IMR-90 (cell line): ENCODE data around the gene MCF2L2. TPM values are rescaled to one million over a fixed set of nuclear protein-coding genes. Genes with fewer than 3 reads are reported as not detected.

Source experiments
- ATAC-seq: fragments of 200-7000 bp; cut with Tn5 transposase; 2 replicates; pipeline ENCODE4 v1.9.1; 2020; ENCODE audit warnings: low read depth, mild to moderate bottlenecking, moderate library complexity
- BruUV-seq: library from RNA; stranded (reverse); fragments of 400-500 nt; replicated peaks from 2 replicates; lab custom pipeline; 2021; lab: Mats Ljungman, UMichigan
- CTCF ChIA-PET: fragments of 300-600 bp; formaldehyde crosslinking; extraction: SDS; loops from one replicate; lab custom pipeline; 2021; ENCODE audit warnings: antibody characterized with exemption; lab: Yijun Ruan, JAX
- POLR2A ChIA-PET: fragments of 300-600 bp; sonication (Branson Sonifier 250); formaldehyde crosslinking; loops from one replicate; lab custom pipeline; 2022; ENCODE audit warnings: antibody characterized with exemption; ENCODE audit not compliant: unreplicated experiment; lab: Charles Lee
- DNase-seq: peaks from one replicate; pipeline ENCODE4 v3.0.0; 2013
- H2AFZ ChIP-seq: replicated peaks from 2 replicates; pipeline ENCODE3; 2013; ENCODE audit warnings: low read length, mild to moderate bottlenecking; ENCODE audit not compliant: poor library complexity
- H2AK5ac ChIP-seq: 2 replicates; pipeline ENCODE4 v1.6.1; 2013; ENCODE audit warnings: low read depth, low read length, inconsistent platforms
- H2AK9ac ChIP-seq: replicated peaks from 2 replicates; pipeline ENCODE3; 2013; ENCODE audit warnings: mild to moderate bottlenecking, low read depth, low read length, moderate library complexity; ENCODE audit not compliant: poor library complexity
- H2BK120ac ChIP-seq: 2 replicates; pipeline ENCODE4 v1.6.1; 2013; ENCODE audit warnings: low read depth, low read length, inconsistent platforms
- H2BK15ac ChIP-seq: 3 replicates; pipeline ENCODE4 v1.6.1; 2013; ENCODE audit warnings: low read depth, low read length, inconsistent platforms
- H2BK20ac ChIP-seq: 2 replicates; pipeline ENCODE4 v1.6.1; 2013; ENCODE audit warnings: low read depth, mild to moderate bottlenecking, inconsistent platforms, low read length, moderate library complexity
- H2BK5ac ChIP-seq: 2 replicates; pipeline ENCODE4 v1.6.1; 2013; ENCODE audit warnings: mild to moderate bottlenecking, low read depth, low read length, inconsistent platforms; ENCODE audit not compliant: poor library complexity, severe bottlenecking
- H3K14ac ChIP-seq: replicated peaks from 2 replicates; pipeline ENCODE4 v1.6.1; 2013; ENCODE audit warnings: low read depth, low read length, inconsistent platforms
- H3K18ac ChIP-seq: 2 replicates; pipeline ENCODE4 v1.6.1; 2013; ENCODE audit warnings: low read depth, low read length, control low read depth
- H3K23ac ChIP-seq: 2 replicates; pipeline ENCODE4 v1.6.1; 2013; ENCODE audit warnings: low read depth, low read length, inconsistent platforms
- H3K27ac ChIP-seq: 2 replicates; pipeline ENCODE4 v1.5.1; 2013; ENCODE audit warnings: mild to moderate bottlenecking, control low read depth, low read length; ENCODE audit not compliant: insufficient read depth
- H3K27me3 ChIP-seq: 2 replicates; pipeline ENCODE4 v1.6.1; 2013; ENCODE audit warnings: low read length; ENCODE audit not compliant: control insufficient read depth, insufficient read depth
- H3K36me3 ChIP-seq: 2 replicates; pipeline ENCODE4 v1.6.1; 2013; ENCODE audit warnings: low read length, mixed read lengths; ENCODE audit not compliant: control insufficient read depth, insufficient read depth
- H3K4ac ChIP-seq: 2 replicates; pipeline ENCODE4 v1.6.1; 2013; ENCODE audit warnings: low read depth, low read length, inconsistent platforms
- H3K4me1 ChIP-seq: 2 replicates; pipeline ENCODE4 v1.6.1; 2013; ENCODE audit warnings: low read length, mixed read lengths; ENCODE audit not compliant: control insufficient read depth, insufficient read depth
- H3K4me2 ChIP-seq: 2 replicates; pipeline ENCODE4 v1.6.1; 2013; ENCODE audit warnings: low read depth, mild to moderate bottlenecking, control low read depth, low read length, moderate library complexity
- H3K4me3 ChIP-seq: 2 replicates; pipeline ENCODE4 v1.5.1; 2013; ENCODE audit warnings: low read depth, mild to moderate bottlenecking, control low read depth, low read length, moderate library complexity; ENCODE audit not compliant: insufficient read depth
- H3K56ac ChIP-seq: 2 replicates; pipeline ENCODE4 v1.6.1; 2013; ENCODE audit warnings: low read length, inconsistent platforms; ENCODE audit not compliant: insufficient read depth; ENCODE audit errors: extremely low read depth
- H3K79me1 ChIP-seq, 2 experiments: 2 replicates each; pipeline ENCODE4 v1.6.1; 2013; ENCODE audit warnings: low read length in 2 of 2, inconsistent platforms in 1 of 2, low read depth in 1 of 2
- H3K9ac ChIP-seq: 2 replicates; pipeline ENCODE4 v1.6.1; 2013; ENCODE audit warnings: low read depth, low read length, control low read depth
- H3K9me1 ChIP-seq: 2 replicates; pipeline ENCODE4 v1.6.1; 2013; ENCODE audit warnings: low read length, inconsistent platforms; ENCODE audit not compliant: insufficient read depth
- H3K9me3 ChIP-seq: 2 replicates; pipeline ENCODE4 v1.6.1; 2013; ENCODE audit warnings: low read length; ENCODE audit not compliant: control insufficient read depth, insufficient read depth
- H4K20me1 ChIP-seq: 2 replicates; pipeline ENCODE4 v1.6.1; 2013; ENCODE audit warnings: low read length, inconsistent platforms; ENCODE audit not compliant: insufficient read depth
- H4K5ac ChIP-seq: 2 replicates; pipeline ENCODE4 v1.6.1; 2013; ENCODE audit warnings: mild to moderate bottlenecking, low read depth, low read length, control low read depth
- H4K8ac ChIP-seq, 2 experiments: 2 replicates each; pipeline ENCODE4 v1.6.1; 2013; ENCODE audit warnings: low read depth in 2 of 2, low read length in 2 of 2, control low read depth in 1 of 2, inconsistent platforms in 1 of 2
- H4K91ac ChIP-seq: 2 replicates; pipeline ENCODE4 v1.6.1; 2013; ENCODE audit warnings: low read depth, low read length, inconsistent platforms; ENCODE audit not compliant: insufficient read depth
- BHLHE40 ChIP-seq: fragments of 150-350 bp; IDR thresholded peaks from 2 replicates; pipeline ENCODE4 v1.6.1; 2016; ENCODE audit warnings: mild to moderate bottlenecking, low read depth, low read length
- CEBPB ChIP-seq: IDR thresholded peaks from 2 replicates; pipeline ENCODE4 v1.6.1; 2012; ENCODE audit warnings: low read depth, low read length, improper control_type of control experiment
- CHD1 ChIP-seq: IDR thresholded peaks from 2 replicates; pipeline ENCODE4 v1.6.1; 2012; ENCODE audit warnings: low read depth, low read length, improper control_type of control experiment
- FOS ChIP-seq: fragments of 150-350 bp; IDR thresholded peaks from 2 replicates; pipeline ENCODE4 v1.6.1; 2016; ENCODE audit warnings: low read depth, low read length
- MAFK ChIP-seq: IDR thresholded peaks from 2 replicates; pipeline ENCODE4 v1.6.1; 2012; ENCODE audit warnings: low read depth, low read length, improper control_type of control experiment
- MAZ ChIP-seq: IDR thresholded peaks from 2 replicates; pipeline ENCODE4 v1.6.1; 2012; ENCODE audit warnings: low read depth, mild to moderate bottlenecking, low read length, improper control_type of control experiment, moderate library complexity, borderline replicate concordance
- MXI1 ChIP-seq: IDR thresholded peaks from 2 replicates; pipeline ENCODE4 v1.6.1; 2012; ENCODE audit warnings: low read depth, mild to moderate bottlenecking, low read length, moderate library complexity, borderline replicate concordance
- NFE2L2 ChIP-seq: fragments of 150-350 bp; IDR thresholded peaks from 2 replicates; pipeline ENCODE4 v1.6.1; 2016; ENCODE audit warnings: low read depth, mild to moderate bottlenecking, low read length
- POLR2A ChIP-seq: IDR thresholded peaks from 2 replicates; pipeline ENCODE4 v1.6.1; 2012; ENCODE audit warnings: mild to moderate bottlenecking, low read depth, low read length
- RAD21 ChIP-seq: IDR thresholded peaks from 2 replicates; pipeline ENCODE4 v1.6.1; 2012; ENCODE audit warnings: low read length, improper control_type of control experiment
- RCOR1 ChIP-seq: IDR thresholded peaks from 2 replicates; pipeline ENCODE4 v1.6.1; 2012; ENCODE audit warnings: mild to moderate bottlenecking, low read length, improper control_type of control experiment; ENCODE audit not compliant: insufficient replicate concordance
- RFX5 ChIP-seq: IDR thresholded peaks from 2 replicates; pipeline ENCODE4 v1.8.0; 2012; ENCODE audit warnings: low read depth, mild to moderate bottlenecking, low read length, moderate library complexity
- SMC3 ChIP-seq: fragments of 150-350 bp; IDR thresholded peaks from 2 replicates; pipeline ENCODE4 v1.6.1; 2016; ENCODE audit warnings: low read depth, mild to moderate bottlenecking, antibody characterized with exemption, low read length, moderate library complexity
- WGBS, 2 experiments: methylation state at CpG; one replicate each; pipeline versions ENCODE4 v1.1.5 to v1.1.7; 2013; ENCODE audit warnings: missing lambda C conversion rate in 2 of 2; ENCODE audit not compliant: insufficient read length in 1 of 2; ENCODE audit errors: extremely low coverage in 2 of 2; 5-methylcytosine and 5-hydroxymethylcytosine counted together
- dilution Hi-C: fragments of 300-500 bp; cut with HindIII; formaldehyde crosslinking; loops from one replicate; pipeline ENCODE4 v1.14.3; 2018; ENCODE audit warnings: low sequenced_read_pairs; ENCODE audit not compliant: unreplicated experiment
- in situ Hi-C: fragments of 300-500 bp; cut with MboI; formaldehyde crosslinking; loops from 3 replicates; pipeline ENCODE4 v1.14.3; 2019; ENCODE audit warnings: low sequenced_read_pairs, inconsistent platforms, mixed read lengths
- intact Hi-C: fragments of 100-400 bp; cut with micrococcal nuclease; formaldehyde crosslinking; loops from 2 replicates; pipeline ENCODE4 v1.10.0; 2022
- polyA plus RNA-seq, 3 experiments: library from polyadenylated mRNA; depleted of rRNA; stranded (reverse); fragments of >200 nt; gene quantifications; 2 replicates each; pipeline ENCODE4 v1.2.3, GENCODE V29; 2012; ENCODE audit warnings: low replicate concordance in 1 of 3
- total RNA-seq: library from RNA; depleted of rRNA; stranded (reverse); fragments of >200 nt; gene quantifications from 2 replicates; pipeline ENCODE4 v1.2.3, GENCODE V29; 2012
- TF ChIP-seq, protein P1 (sequence below): fragments of 150-350 bp; IDR thresholded peaks from 2 replicates; pipeline ENCODE4 v1.6.1; 2017; ENCODE audit warnings: mild to moderate bottlenecking, antibody characterized with exemption, low read length, low read depth
- TF ChIP-seq, protein P2 (sequence below): conservative IDR thresholded peaks from 2 replicates; pipeline ENCODE4 v1.5.1; 2012; ENCODE audit warnings: mild to moderate bottlenecking, low read depth, low read length, improper control_type of control experiment
- TF ChIP-seq, protein P3 (sequence below): fragments of 150-350 bp; IDR thresholded peaks from 2 replicates; pipeline ENCODE4 v1.6.1; 2016; ENCODE audit warnings: low read depth, mild to moderate bottlenecking, low read length, moderate library complexity, borderline replicate concordance

MCF2L2 gene
- total and polyA plus RNA-seq, 2 of the 4 experiments (the other 2 are of a cell fraction), result under 0.01 TPM; not detected in 1

- H3K9me3 ChIP-seq, result peaks cover 2% of the 10 kb centered on the region; the same call in 1 of the 2 replicates
- no peak overlapping the region for H2AFZ ChIP-seq
- H3K36me3 ChIP-seq, result no peaks in the 10 kb centered on the region
- no peak overlapping the region for H3K27ac ChIP-seq
- no peak overlapping the region for H3K4me2 ChIP-seq
- no peak overlapping the region for H3K23ac ChIP-seq
- TF ChIP-seq MAZ, result no peak
- TF ChIP-seq SMC3, result no peak
- no peak for TF ChIP-seq BHLHE40
- no peak for TF ChIP-seq FOS
- TF ChIP-seq, protein P1, sequence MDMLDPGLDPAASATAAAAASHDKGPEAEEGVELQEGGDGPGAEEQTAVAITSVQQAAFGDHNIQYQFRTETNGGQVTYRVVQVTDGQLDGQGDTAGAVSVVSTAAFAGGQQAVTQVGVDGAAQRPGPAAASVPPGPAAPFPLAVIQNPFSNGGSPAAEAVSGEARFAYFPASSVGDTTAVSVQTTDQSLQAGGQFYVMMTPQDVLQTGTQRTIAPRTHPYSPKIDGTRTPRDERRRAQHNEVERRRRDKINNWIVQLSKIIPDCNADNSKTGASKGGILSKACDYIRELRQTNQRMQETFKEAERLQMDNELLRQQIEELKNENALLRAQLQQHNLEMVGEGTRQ, result no peak
- TF ChIP-seq NFE2L2, result no peak
- TF ChIP-seq RFX5, result no peak
- no peak for TF ChIP-seq RCOR1
- no peak for TF ChIP-seq MXI1
- no peak for TF ChIP-seq CEBPB
- TF ChIP-seq, protein P2, sequence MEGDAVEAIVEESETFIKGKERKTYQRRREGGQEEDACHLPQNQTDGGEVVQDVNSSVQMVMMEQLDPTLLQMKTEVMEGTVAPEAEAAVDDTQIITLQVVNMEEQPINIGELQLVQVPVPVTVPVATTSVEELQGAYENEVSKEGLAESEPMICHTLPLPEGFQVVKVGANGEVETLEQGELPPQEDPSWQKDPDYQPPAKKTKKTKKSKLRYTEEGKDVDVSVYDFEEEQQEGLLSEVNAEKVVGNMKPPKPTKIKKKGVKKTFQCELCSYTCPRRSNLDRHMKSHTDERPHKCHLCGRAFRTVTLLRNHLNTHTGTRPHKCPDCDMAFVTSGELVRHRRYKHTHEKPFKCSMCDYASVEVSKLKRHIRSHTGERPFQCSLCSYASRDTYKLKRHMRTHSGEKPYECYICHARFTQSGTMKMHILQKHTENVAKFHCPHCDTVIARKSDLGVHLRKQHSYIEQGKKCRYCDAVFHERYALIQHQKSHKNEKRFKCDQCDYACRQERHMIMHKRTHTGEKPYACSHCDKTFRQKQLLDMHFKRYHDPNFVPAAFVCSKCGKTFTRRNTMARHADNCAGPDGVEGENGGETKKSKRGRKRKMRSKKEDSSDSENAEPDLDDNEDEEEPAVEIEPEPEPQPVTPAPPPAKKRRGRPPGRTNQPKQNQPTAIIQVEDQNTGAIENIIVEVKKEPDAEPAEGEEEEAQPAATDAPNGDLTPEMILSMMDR, result no peak
- no peak for TF ChIP-seq POLR2A
- TF ChIP-seq MAFK, result no peak
- no peak for TF ChIP-seq RAD21
- no peak for TF ChIP-seq CHD1
- TF ChIP-seq, protein P3, sequence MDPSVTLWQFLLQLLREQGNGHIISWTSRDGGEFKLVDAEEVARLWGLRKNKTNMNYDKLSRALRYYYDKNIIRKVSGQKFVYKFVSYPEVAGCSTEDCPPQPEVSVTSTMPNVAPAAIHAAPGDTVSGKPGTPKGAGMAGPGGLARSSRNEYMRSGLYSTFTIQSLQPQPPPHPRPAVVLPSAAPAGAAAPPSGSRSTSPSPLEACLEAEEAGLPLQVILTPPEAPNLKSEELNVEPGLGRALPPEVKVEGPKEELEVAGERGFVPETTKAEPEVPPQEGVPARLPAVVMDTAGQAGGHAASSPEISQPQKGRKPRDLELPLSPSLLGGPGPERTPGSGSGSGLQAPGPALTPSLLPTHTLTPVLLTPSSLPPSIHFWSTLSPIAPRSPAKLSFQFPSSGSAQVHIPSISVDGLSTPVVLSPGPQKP, result no peak
- dilution Hi-C loops (no loop called here), intact Hi-C loops (no loop called here), in situ Hi-C loops (no loop called here)
- no peak overlapping the region for H4K91ac ChIP-seq
- no peak overlapping the region for H3K56ac ChIP-seq
- H3K27me3 ChIP-seq, result peaks cover 54% of the 10 kb centered on the region
- no peak overlapping the region for H4K8ac ChIP-seq
- no peak for ATAC-seq
- POLR2A ChIA-PET, result no interaction called here
- no peaks in the 10 kb centered on the region for H3K79me1 ChIP-seq
- no peak overlapping the region for H2BK15ac ChIP-seq
- H2BK5ac ChIP-seq, result no peak overlapping the region
- no peaks in the 10 kb centered on the region for H3K4me1 ChIP-seq
- no TSS peak for BruUV-seq
- H2AK5ac ChIP-seq, result no peak overlapping the region
- CTCF ChIA-PET, result no interaction called here
- no peak overlapping the region for H2BK20ac ChIP-seq
- no peak overlapping the region for H3K4me3 ChIP-seq
- no peaks in the 10 kb centered on the region for H4K20me1 ChIP-seq
- H4K5ac ChIP-seq, result no peak overlapping the region
- no peak overlapping the region for H3K18ac ChIP-seq
- H3K9me1 ChIP-seq, result no peaks in the 10 kb centered on the region
- no peak overlapping the region for H2AK9ac ChIP-seq
- WGBS, 2 experiments, result 50% methylated on average over 1 of the region's 1 CpG; no CpG with 5 or more reads in 1 of the 2 experiments
- DNase-seq, result no peak
- H3K4ac ChIP-seq, result no peak overlapping the region
- H3K14ac ChIP-seq, result no peak overlapping the region
- no peak overlapping the region for H2BK120ac ChIP-seq
- H3K9ac ChIP-seq, result no peak overlapping the region
These were observed 7.2 kb upstream of the MCF2L2 start for GRCh38 chr3:183435661-183436060.
